Activated naive CD8-positive, alpha-beta T cell treated with anti-CD3 and anti-CD28 coated beads, Interleukin-2, amount 50 U/mL, for 24 hours (primary cell): ENCODE measurements around the gene AJAP1.
"Not testable (repeated sequence)": the region's sequence is repeated elsewhere in the genome, so short reads cannot be mapped to it uniquely, and the experiment has no call there.

Source experiments
- ATAC-seq: fragments of 150-1000 bp; cut with Tn5 transposase; one replicate; pipeline ENCODE4 v1.10.0; 2021
- DNase-seq: peaks from one replicate; pipeline ENCODE4 v3.0.0; 2021
- H3K27ac Mint-ChIP-seq: one replicate; pipeline ENCODE4 v1.8.0; 2021; ENCODE audit warnings: mild to moderate bottlenecking, mixed read lengths
- H3K27me3 Mint-ChIP-seq: one replicate; pipeline ENCODE4 v1.8.0; 2021; ENCODE audit warnings: mixed read lengths
- H3K36me3 Mint-ChIP-seq: one replicate; pipeline ENCODE4 v1.8.0; 2021; ENCODE audit warnings: low read depth, mixed read lengths
- H3K4me1 Mint-ChIP-seq: one replicate; pipeline ENCODE4 v1.8.0; 2021; ENCODE audit warnings: mixed read lengths
- H3K4me3 Mint-ChIP-seq: one replicate; pipeline ENCODE4 v1.8.0; 2021; ENCODE audit warnings: mild to moderate bottlenecking, moderate library complexity, mixed read lengths
- H3K9me3 Mint-ChIP-seq: one replicate; pipeline ENCODE4 v1.8.0; 2021; ENCODE audit warnings: mixed read lengths

AJAP1 gene

GRCh38 chr1:4658643-4659628 is 4.5 kb downstream of the AJAP1 start:
- Mint-ChIP-seq H3K27me3 (peaks cover 44% of the 10 kb centered on the region), H3K27ac (no peak overlapping the region)

GRCh38 chr1:4660917-4661594 is 6.6 kb downstream of the AJAP1 start:
- Mint-ChIP-seq H3K9me3 (no peaks in the 10 kb centered on the region), H3K36me3 (no peaks in the 10 kb centered on the region), H3K4me1 (peaks cover 10% of the 10 kb centered on the region), H3K4me3 (no peak overlapping the region), H3K27ac (no peak overlapping the region), H3K27me3 (peaks cover 42% of the 10 kb centered on the region)
- no peak for ATAC-seq
- DNase-seq, result no peak

More at GRCh38 chr1:4658643-4659628, 4.5 kb downstream of the AJAP1 start:
- ATAC-seq (no peak), DNase-seq (no peak)
- H3K36me3 Mint-ChIP-seq, result no peaks in the 10 kb centered on the region
- H3K4me3 Mint-ChIP-seq, result no peak overlapping the region
- H3K4me1 Mint-ChIP-seq, result peaks cover 10% of the 10 kb centered on the region
- H3K9me3 Mint-ChIP-seq, result no peaks in the 10 kb centered on the region

DNA sequence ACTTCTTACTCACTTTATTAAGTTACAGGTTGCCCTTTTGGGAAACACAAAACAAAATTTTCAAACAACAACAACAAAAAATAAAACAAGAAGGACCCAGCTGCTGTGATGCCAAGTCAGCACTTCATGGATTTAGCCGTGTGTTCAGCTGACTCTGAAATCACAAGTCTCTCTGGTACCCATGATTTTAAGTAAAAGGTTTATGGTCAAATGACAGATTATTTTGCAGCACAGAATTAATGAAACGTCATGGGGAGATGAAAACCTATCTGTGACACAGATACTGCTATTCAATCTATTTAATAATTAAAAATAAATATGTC is 7.1 kb downstream of the AJAP1 start:
- H3K27me3 Mint-ChIP-seq, result peaks cover 37% of the 10 kb centered on the region
- no peaks in the 10 kb centered on the region for H3K36me3 Mint-ChIP-seq
- H3K4me3 Mint-ChIP-seq, result no peak overlapping the region
- H3K9me3 Mint-ChIP-seq, result no peaks in the 10 kb centered on the region
- no peak overlapping the region for H3K27ac Mint-ChIP-seq
- DNase-seq (no peak), ATAC-seq (no peak)
- peaks cover 10% of the 10 kb centered on the region for H3K4me1 Mint-ChIP-seq

- H3K36me3 Mint-ChIP-seq, result no peaks in the 10 kb centered on the region
- no peaks in the 10 kb centered on the region for H3K9me3 Mint-ChIP-seq
- no peak overlapping the region for H3K4me3 Mint-ChIP-seq
- H3K4me1 Mint-ChIP-seq, result peaks cover 10% of the 10 kb centered on the region
- DNase-seq, result no peak
- peaks cover 31% of the 10 kb centered on the region for H3K27me3 Mint-ChIP-seq
- H3K27ac Mint-ChIP-seq, result no peak overlapping the region
- no peak for ATAC-seq
Observed at GRCh38 chr1:4662168-4662567, 7.8 kb downstream of the AJAP1 start.

GRCh38 chr1:4662723-4663122 is 8.3 kb downstream of the AJAP1 start:
- Mint-ChIP-seq H3K9me3 (no peaks in the 10 kb centered on the region), H3K27ac (no peak overlapping the region), H3K36me3 (no peaks in the 10 kb centered on the region), H3K4me1 (peaks cover 10% of the 10 kb centered on the region), H3K4me3 (no peak overlapping the region), H3K27me3 (peaks cover 27% of the 10 kb centered on the region)
- ATAC-seq (no peak), DNase-seq (no peak)

DNA sequence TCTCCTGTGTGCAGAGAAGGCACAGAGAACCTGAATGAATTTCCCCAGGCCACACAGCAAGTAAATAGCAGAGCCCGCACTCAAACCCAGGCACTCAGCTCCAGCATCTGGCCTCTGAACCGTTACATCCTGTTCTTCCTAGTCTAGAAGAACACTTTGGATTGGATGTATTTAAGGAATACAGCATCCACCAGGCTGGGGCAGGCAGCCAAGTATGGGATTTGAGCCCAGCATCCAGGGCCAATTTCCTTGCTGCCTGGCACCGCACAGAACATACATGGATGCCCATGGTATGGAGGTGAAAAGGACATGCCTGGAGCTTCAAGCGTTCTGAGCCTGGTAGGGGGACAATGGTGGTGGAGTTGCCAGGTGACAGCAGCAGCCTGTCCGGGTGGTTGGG is 9.7 kb downstream of the AJAP1 start:
- DNase-seq (no peak), ATAC-seq (no peak)
- Mint-ChIP-seq H3K27me3 (peaks cover 17% of the 10 kb centered on the region), H3K9me3 (no peaks in the 10 kb centered on the region), H3K27ac (no peak overlapping the region), H3K36me3 (no peaks in the 10 kb centered on the region), H3K4me1 (peaks cover 10% of the 10 kb centered on the region), H3K4me3 (no peak overlapping the region)

GRCh38 chr1:4664606-4665005 is 10.2 kb downstream of the AJAP1 start:
- Mint-ChIP-seq H3K4me1 (peaks cover 10% of the 10 kb centered on the region), H3K9me3 (no peaks in the 10 kb centered on the region), H3K36me3 (no peaks in the 10 kb centered on the region), H3K27ac (no peak overlapping the region), H3K4me3 (no peak overlapping the region), H3K27me3 (peaks cover 11% of the 10 kb centered on the region)
- ATAC-seq (no peak), DNase-seq (no peak)

- DNase-seq, result no peak
- no peaks in the 10 kb centered on the region for H3K9me3 Mint-ChIP-seq
- H3K4me1 Mint-ChIP-seq, result peaks cover 6% of the 10 kb centered on the region
- no peak for ATAC-seq
- no peaks in the 10 kb centered on the region for H3K36me3 Mint-ChIP-seq
- no peak overlapping the region for H3K27ac Mint-ChIP-seq
- no peak overlapping the region for H3K4me3 Mint-ChIP-seq
- H3K27me3 Mint-ChIP-seq, result peaks cover 8% of the 10 kb centered on the region
Observed at GRCh38 chr1:4665456-4665855, 11.0 kb downstream of the AJAP1 start.

DNA sequence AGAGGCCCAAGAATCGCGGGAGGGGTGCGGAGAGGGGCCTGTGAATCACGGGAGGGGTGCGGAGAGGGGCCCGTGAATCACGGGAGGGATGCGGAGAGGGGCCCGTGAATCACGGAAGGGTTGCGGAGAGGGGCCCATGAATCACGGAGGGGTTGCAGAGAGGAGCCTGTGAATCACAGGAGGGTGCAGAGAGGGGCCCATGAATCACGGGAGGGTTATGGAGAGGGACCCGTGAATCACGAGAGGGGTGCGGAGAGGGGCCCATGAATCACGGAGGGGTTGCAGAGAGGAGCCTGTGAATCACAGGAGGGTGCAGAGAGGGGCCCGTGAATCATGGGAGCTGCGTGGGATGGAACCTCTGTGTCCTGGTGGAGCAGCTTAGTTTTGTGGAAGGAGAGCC is 12.3 kb downstream of the AJAP1 start:
- not testable (repeated sequence) for ATAC-seq, DNase-seq, H3K36me3 Mint-ChIP-seq, H3K4me1 Mint-ChIP-seq, H3K9me3 Mint-ChIP-seq, H3K27ac Mint-ChIP-seq, H3K4me3 Mint-ChIP-seq, H3K27me3 Mint-ChIP-seq

GRCh38 chr1:4668743-4669700 is 14.6 kb downstream of the AJAP1 start:
- H3K27ac Mint-ChIP-seq, result no peak overlapping the region
- no peaks in the 10 kb centered on the region for H3K27me3 Mint-ChIP-seq
- no peaks in the 10 kb centered on the region for H3K36me3 Mint-ChIP-seq
- no peak for DNase-seq
- H3K9me3 Mint-ChIP-seq, result no peaks in the 10 kb centered on the region
- no peak overlapping the region for H3K4me3 Mint-ChIP-seq
- no peaks in the 10 kb centered on the region for H3K4me1 Mint-ChIP-seq
- ATAC-seq, result no peak

GRCh38 chr1:4670265-4670664 is 15.9 kb downstream of the AJAP1 start:
- H3K4me1 Mint-ChIP-seq, result no peaks in the 10 kb centered on the region
- DNase-seq, result no peak
- no peaks in the 10 kb centered on the region for H3K36me3 Mint-ChIP-seq
- no peak overlapping the region for H3K27ac Mint-ChIP-seq
- ATAC-seq, result no peak
- no peaks in the 10 kb centered on the region for H3K27me3 Mint-ChIP-seq
- no peaks in the 10 kb centered on the region for H3K9me3 Mint-ChIP-seq
- H3K4me3 Mint-ChIP-seq, result no peak overlapping the region

DNA sequence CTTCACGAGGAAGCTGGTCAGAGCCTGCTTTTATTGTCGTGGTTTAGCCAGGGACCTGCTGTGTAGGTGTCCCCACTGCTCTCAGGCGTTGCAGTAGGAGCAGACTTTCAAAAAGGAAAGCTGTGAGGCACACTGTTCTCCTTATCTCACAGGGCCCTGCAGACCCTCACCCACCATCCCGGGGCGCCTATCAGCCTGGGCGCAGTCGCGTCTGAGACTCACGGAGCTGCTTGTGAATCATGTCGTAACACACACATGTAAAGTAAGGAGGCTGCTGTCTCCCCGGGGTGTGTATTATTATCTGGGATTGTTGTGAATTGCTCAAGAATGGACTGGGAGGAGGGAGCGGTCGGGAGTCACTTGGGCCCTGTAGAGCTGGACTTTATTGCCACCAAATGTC is 17.4 kb downstream of the AJAP1 start:
- Mint-ChIP-seq H3K27me3 (peaks cover 4% of the 10 kb centered on the region), H3K27ac (no peak overlapping the region)
- ATAC-seq, result no peak

GRCh38 chr1:4673494-4673893 is 19.1 kb downstream of the AJAP1 start:
- H3K36me3 Mint-ChIP-seq, result no peaks in the 10 kb centered on the region
- H3K4me3 Mint-ChIP-seq, result no peak overlapping the region
- H3K9me3 Mint-ChIP-seq, result peaks cover 7% of the 10 kb centered on the region
- ATAC-seq, result no peak
- no peak overlapping the region for H3K27ac Mint-ChIP-seq
- no peak for DNase-seq
- H3K4me1 Mint-ChIP-seq, result no peaks in the 10 kb centered on the region
- H3K27me3 Mint-ChIP-seq, result peaks cover 4% of the 10 kb centered on the region

More for the DNA sequence above, 17.4 kb downstream of the AJAP1 start:
- DNase-seq, result no peak
- Mint-ChIP-seq H3K9me3 (no peaks in the 10 kb centered on the region), H3K4me3 (no peak overlapping the region), H3K4me1 (no peaks in the 10 kb centered on the region), H3K36me3 (no peaks in the 10 kb centered on the region)

GRCh38 chr1:4674117-4674516 is 19.7 kb downstream of the AJAP1 start:
- Mint-ChIP-seq H3K9me3 (peaks cover 7% of the 10 kb centered on the region), H3K36me3 (no peaks in the 10 kb centered on the region), H3K4me1 (no peaks in the 10 kb centered on the region), H3K27ac (no peak overlapping the region), H3K4me3 (no peak overlapping the region), H3K27me3 (peaks cover 4% of the 10 kb centered on the region)
- no peak for ATAC-seq
- no peak for DNase-seq
